ENCODE data around the gene SNTG2.

Gene SNTG2

GRCh38 chr2:1282552-1282951 is 331.9 kb downstream of the SNTG2 start:
- DNase-seq (ENCODE audit: low read depth in 2 of 2) = no peak

GRCh38 chr2:1283020-1283801 is 332.6 kb downstream of the SNTG2 start:
- no peak for DNase-seq (ENCODE audit: low read depth in 2 of 2)

GRCh38 chr2:1283871-1284270 is 333.2 kb downstream of the SNTG2 start:
- no peak for DNase-seq (ENCODE audit: low read depth in 2 of 2)

GRCh38 chr2:1286929-1287328 is 336.3 kb downstream of the SNTG2 start:
- no peak for DNase-seq (ENCODE audit: low read depth in 2 of 2)

- DNase-seq (ENCODE audit: low read depth in 2 of 2) = no peak
These were observed 336.8 kb downstream of the SNTG2 start for GRCh38 chr2:1287427-1287826.

- DNase-seq (ENCODE audit: low read depth in 2 of 2) = no peak
These were observed 344.3 kb downstream of the SNTG2 start for GRCh38 chr2:1294900-1295299.

GRCh38 chr2:1295740-1296139 is 345.1 kb downstream of the SNTG2 start:
- DNase-seq (ENCODE audit: low read depth in 2 of 2) = no peak

- DNase-seq (ENCODE audit: low read depth in 2 of 2) = no peak
These were observed 346.9 kb downstream of the SNTG2 start for GRCh38 chr2:1297372-1298159.

- no peak for DNase-seq (ENCODE audit: low read depth in 2 of 2)
These were observed 348.4 kb downstream of the SNTG2 start for GRCh38 chr2:1299043-1299442.

- no peak for DNase-seq (ENCODE audit: low read depth in 2 of 2)
These were observed 349.6 kb downstream of the SNTG2 start for GRCh38 chr2:1300284-1300683.

GRCh38 chr2:1301056-1301455 is 350.4 kb downstream of the SNTG2 start:
- no peak for DNase-seq (ENCODE audit: low read depth in 2 of 2)

- no peak for DNase-seq (ENCODE audit: low read depth in 2 of 2)
These were observed 354.8 kb downstream of the SNTG2 start for GRCh38 chr2:1305342-1306013.

- DNase-seq (ENCODE audit: low read depth in 2 of 2) = no peak
These were observed 355.5 kb downstream of the SNTG2 start for GRCh38 chr2:1306014-1306686.

- no peak for DNase-seq (ENCODE audit: low read depth in 2 of 2)
These were observed 356.3 kb downstream of the SNTG2 start for GRCh38 chr2:1306687-1307516.

GRCh38 chr2:1307670-1308069 is 357.0 kb downstream of the SNTG2 start:
- DNase-seq (ENCODE audit: low read depth in 2 of 2) = no peak

GRCh38 chr2:1308678-1309077 is 358.0 kb downstream of the SNTG2 start:
- no peak for DNase-seq (ENCODE audit: low read depth in 2 of 2)

GRCh38 chr2:1309507-1309906 is 358.9 kb downstream of the SNTG2 start:
- no peak for DNase-seq (ENCODE audit: low read depth in 2 of 2)

- DNase-seq (ENCODE audit: low read depth in 2 of 2) = no peak
These were observed 359.6 kb downstream of the SNTG2 start for GRCh38 chr2:1310202-1310601.

- no peak for DNase-seq (ENCODE audit: low read depth in 2 of 2)
These were observed 360.2 kb downstream of the SNTG2 start for GRCh38 chr2:1310866-1311265.

GRCh38 chr2:1313240-1313924 is 362.7 kb downstream of the SNTG2 start:
- DNase-seq (ENCODE audit: low read depth in 2 of 2) = no peak

GRCh38 chr2:1314254-1314653 is 363.6 kb downstream of the SNTG2 start:
- DNase-seq (ENCODE audit: low read depth in 2 of 2) = no peak
